Ascending aorta (tissue), 2 donors: ENCODE results near the gene FLNB. TPM values are rescaled to one million over a fixed set of nuclear protein-coding genes. Genes with fewer than 3 reads are reported as not detected.

Source experiments
- DNase-seq, 2 donors: peaks; one replicate each; pipeline ENCODE4 v3.0.0-alpha.2; 2019; ENCODE audit warnings: low spot score in 2 of 2
- H3K27ac ChIP-seq, 2 donors: fragments of 200-600 bp; sonication (generic); one replicate each; pipeline ENCODE4 v1.5.1; 2016 to 2017; ENCODE audit warnings: mild to moderate bottlenecking in 1 of 2
- H3K27me3 ChIP-seq: fragments of 200-600 bp; sonication (generic); one replicate; pipeline ENCODE4 v1.5.1; 2017
- H3K36me3 ChIP-seq, 2 donors: fragments of 200-600 bp; sonication (generic); one replicate each; pipeline ENCODE4 v1.5.1; 2016
- H3K4me1 ChIP-seq, 2 donors: fragments of 200-600 bp; sonication (generic); one replicate each; pipeline ENCODE4 v1.5.1; 2016 to 2017; ENCODE audit warnings: mild to moderate bottlenecking in 1 of 2
- H3K4me3 ChIP-seq, 2 donors: fragments of 200-600 bp; sonication (generic); one replicate each; pipeline ENCODE4 v1.5.1; 2016 to 2017; ENCODE audit warnings: mild to moderate bottlenecking in 1 of 2
- H3K9me3 ChIP-seq, 2 donors: fragments of 200-600 bp; sonication (generic); one replicate each; pipeline ENCODE4 v1.5.1; 2016
- intact Hi-C: fragments of 100-400 bp; cut with DNase I; formaldehyde crosslinking; loops from one replicate; pipeline ENCODE4 v1.15.1; 2023
- total RNA-seq: library from RNA; depleted of rRNA; stranded (reverse); fragments of >200 nt; gene quantifications from one replicate; pipeline ENCODE4 v1.1.0, GENCODE V29; 2016
- TF ChIP-seq, protein P1 (sequence below), 3 experiments: fragments of 200-600 bp in 2 of 3; fragments of 450-650 bp in 1 of 3; sonication (generic) in 2 of 3; IDR thresholded peaks; one replicate each; pipeline ENCODE4 v1.5.1; 2016 to 2019; ENCODE audit warnings: antibody characterized with exemption in 3 of 3, mild to moderate bottlenecking in 1 of 3, moderate library complexity in 1 of 3

Gene FLNB
- total RNA-seq, 1 donor from 2014 or later, result 144 TPM

DNA sequence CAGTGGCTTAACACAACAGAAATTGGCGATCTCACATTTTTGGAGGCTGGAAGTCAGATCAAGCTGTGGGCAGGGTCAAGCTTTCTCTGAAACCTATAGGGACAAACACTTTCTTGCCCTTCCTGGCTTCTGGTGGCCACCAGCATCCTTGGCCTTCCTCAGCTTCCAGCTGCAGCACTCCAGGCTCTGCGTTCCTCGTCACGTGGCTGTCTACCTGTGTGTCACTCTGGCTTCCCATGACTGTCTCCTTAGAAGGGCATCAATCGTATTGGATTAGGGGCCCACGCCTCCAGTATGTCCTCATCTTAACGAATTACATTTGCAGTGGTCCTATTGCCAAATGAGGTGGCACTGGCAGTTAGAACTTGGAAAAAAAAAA is 176.7 kb downstream of the FLNB start:
- DNase-seq, result no peak
- Histone ChIP-seq H3K36me3 (no peaks in the 10 kb centered on the region), H3K4me3 (no peak overlapping the region), H3K27me3 (no peaks in the 10 kb centered on the region), H3K27ac (no peak overlapping the region), H3K4me1 (no peaks in the 10 kb centered on the region), H3K9me3 (no peaks in the 10 kb centered on the region)
- intact Hi-C loops, result no loop called here
- TF ChIP-seq, protein P1, sequence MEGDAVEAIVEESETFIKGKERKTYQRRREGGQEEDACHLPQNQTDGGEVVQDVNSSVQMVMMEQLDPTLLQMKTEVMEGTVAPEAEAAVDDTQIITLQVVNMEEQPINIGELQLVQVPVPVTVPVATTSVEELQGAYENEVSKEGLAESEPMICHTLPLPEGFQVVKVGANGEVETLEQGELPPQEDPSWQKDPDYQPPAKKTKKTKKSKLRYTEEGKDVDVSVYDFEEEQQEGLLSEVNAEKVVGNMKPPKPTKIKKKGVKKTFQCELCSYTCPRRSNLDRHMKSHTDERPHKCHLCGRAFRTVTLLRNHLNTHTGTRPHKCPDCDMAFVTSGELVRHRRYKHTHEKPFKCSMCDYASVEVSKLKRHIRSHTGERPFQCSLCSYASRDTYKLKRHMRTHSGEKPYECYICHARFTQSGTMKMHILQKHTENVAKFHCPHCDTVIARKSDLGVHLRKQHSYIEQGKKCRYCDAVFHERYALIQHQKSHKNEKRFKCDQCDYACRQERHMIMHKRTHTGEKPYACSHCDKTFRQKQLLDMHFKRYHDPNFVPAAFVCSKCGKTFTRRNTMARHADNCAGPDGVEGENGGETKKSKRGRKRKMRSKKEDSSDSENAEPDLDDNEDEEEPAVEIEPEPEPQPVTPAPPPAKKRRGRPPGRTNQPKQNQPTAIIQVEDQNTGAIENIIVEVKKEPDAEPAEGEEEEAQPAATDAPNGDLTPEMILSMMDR (IDR thresholded peaks at IDR 0.05), result no peak

DNA sequence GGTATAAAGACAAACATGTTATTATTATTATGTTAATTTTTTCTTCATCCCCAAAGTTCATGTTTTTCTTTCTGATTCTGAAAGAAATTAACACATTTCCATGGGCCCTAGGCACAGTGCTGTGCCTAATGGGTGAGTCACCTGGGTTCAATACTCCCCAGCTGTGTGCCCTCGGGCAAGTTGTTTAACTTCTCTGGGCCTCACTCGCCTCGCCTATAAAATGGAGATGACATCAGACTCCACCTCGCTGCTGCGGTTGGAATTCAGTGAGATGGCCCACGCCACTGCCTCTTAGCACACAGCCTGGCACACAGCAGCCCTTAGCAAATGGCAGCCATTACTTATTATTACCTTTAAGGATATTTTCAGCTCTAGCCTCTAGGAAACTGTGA is 179.9 kb downstream of the FLNB start:
- Histone ChIP-seq H3K4me3 (no peak overlapping the region), H3K36me3 (no peaks in the 10 kb centered on the region), H3K4me1 (no peaks in the 10 kb centered on the region), H3K27me3 (no peaks in the 10 kb centered on the region), H3K27ac (no peak overlapping the region), H3K9me3 (no peaks in the 10 kb centered on the region)
- TF ChIP-seq, protein P1 (IDR thresholded peaks at IDR 0.05), result no peak
- intact Hi-C loops, result no loop called here
- no peak for DNase-seq

DNA sequence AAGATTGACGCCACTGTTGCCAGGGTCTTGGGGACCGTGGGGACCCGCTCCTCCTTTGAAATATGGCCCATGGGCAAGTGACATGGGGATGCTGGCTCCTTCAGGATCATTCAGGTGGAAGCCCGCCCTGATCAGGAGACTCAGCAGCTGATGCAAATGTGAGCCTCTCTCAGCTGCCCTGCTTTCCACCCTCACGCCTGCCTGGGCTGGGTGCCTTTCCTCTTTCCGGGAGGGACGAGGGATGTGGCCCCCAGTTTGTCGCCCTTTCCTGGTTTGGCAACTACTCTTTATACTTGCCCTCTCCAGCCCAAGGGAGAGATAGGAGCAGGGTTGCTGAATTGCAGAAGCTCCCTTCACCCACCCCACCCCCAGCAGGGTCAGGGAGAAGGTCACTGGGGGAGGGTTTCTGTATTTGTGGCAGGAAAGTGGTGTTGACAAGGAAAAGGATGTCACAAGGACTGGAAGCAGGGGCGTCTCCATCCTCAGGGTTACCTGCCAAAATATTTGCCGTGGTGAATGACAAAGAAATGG is 180.8 kb downstream of the FLNB start:
- no peaks in the 10 kb centered on the region for H3K27me3 ChIP-seq
- TF ChIP-seq, protein P1 (IDR thresholded peaks at IDR 0.05), result no peak
- no peak for DNase-seq
- no peaks in the 10 kb centered on the region for H3K9me3 ChIP-seq
- H3K4me3 ChIP-seq, result no peak overlapping the region
- no peak overlapping the region for H3K27ac ChIP-seq
- intact Hi-C loops, result no loop called here
- no peaks in the 10 kb centered on the region for H3K4me1 ChIP-seq
- H3K36me3 ChIP-seq, result no peaks in the 10 kb centered on the region

DNA sequence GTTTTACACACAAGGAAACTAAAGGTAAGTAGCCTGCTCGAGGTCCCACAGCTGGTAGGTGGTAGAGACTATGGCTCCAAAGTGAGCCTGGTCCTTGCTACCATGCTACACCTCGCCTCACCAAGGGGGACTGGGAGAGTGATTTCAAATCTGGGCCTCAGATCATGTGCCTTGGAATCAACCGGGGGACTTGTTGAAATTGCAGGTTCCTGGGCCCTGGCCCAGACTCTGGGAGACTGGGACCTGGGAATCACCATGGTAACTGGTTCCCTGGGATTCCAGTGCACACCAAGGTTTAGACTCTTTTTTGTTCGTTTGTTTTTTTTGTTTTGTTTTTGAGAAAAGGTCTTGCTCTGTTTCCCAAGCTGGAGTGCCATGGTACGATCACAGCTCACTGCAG is 181.5 kb downstream of the FLNB start:
- H3K9me3 ChIP-seq, result no peaks in the 10 kb centered on the region
- H3K36me3 ChIP-seq, result no peaks in the 10 kb centered on the region
- DNase-seq, result no peak
- H3K27me3 ChIP-seq, result no peaks in the 10 kb centered on the region
- no peak overlapping the region for H3K27ac ChIP-seq
- intact Hi-C loops, result no loop called here
- TF ChIP-seq, protein P1 (IDR thresholded peaks at IDR 0.05), result no peak
- no peak overlapping the region for H3K4me3 ChIP-seq
- no peaks in the 10 kb centered on the region for H3K4me1 ChIP-seq

DNA sequence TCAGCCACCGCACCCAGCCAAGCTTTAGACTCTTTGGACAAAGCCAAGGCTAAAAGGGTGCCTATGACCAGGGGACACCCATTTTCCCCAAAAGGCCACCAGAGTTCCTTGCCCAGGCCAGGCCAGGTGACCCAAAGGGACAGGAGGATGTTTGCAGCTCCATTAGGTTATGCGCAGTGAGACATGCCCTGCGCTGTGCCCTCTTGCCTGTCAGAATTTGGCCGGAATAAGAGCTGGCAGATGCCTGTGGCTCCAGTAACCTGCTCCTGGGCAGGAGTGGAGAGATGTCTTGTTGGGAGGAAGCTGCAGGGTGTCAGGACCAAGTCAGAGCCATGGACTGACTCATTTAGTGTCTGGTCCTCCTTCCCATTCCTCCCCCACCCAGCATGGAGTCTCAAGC is 182.1 kb downstream of the FLNB start:
- Histone ChIP-seq H3K27me3 (no peaks in the 10 kb centered on the region), H3K36me3 (no peaks in the 10 kb centered on the region), H3K9me3 (no peaks in the 10 kb centered on the region), H3K4me3 (no peak overlapping the region), H3K4me1 (no peaks in the 10 kb centered on the region), H3K27ac (no peak overlapping the region)
- TF ChIP-seq, protein P1 (IDR thresholded peaks at IDR 0.05), result no peak
- no peak for DNase-seq
- intact Hi-C loops, result no loop called here

DNA sequence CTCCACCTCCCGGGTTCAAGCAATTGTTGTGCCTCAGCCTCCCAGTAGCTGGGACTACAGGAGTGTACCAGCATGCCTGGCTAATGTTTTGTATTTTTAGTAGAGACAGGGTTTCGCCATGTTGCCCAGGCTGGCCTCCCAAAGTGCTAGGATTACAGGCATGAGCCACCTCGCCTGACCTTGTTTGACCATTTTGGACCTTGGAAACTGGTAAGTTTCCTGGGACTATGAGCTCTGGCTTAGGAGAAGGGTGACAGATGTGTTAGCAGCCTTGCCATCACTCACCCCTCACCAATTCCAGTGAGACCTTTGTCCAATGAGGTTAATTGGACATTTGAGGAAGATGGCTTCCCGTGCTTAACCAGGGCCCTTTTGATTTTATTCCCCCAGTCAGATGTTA is 182.7 kb downstream of the FLNB start:
- Histone ChIP-seq H3K36me3 (no peaks in the 10 kb centered on the region), H3K27ac (no peak overlapping the region), H3K4me1 (no peaks in the 10 kb centered on the region), H3K9me3 (no peaks in the 10 kb centered on the region), H3K27me3 (no peaks in the 10 kb centered on the region), H3K4me3 (no peak overlapping the region)
- TF ChIP-seq, protein P1 (IDR thresholded peaks at IDR 0.05), result no peak
- intact Hi-C loops, result no loop called here
- no peak for DNase-seq
